ENCODE results near the gene CIITA.
"Not testable (repeated sequence)": the region's sequence is repeated elsewhere in the genome, so short reads cannot be mapped to it uniquely, and the experiment has no call there.

CIITA gene

GRCh38 chr16:10922328-10923145, 45.5 kb downstream of the CIITA start:
- DNase-seq: no peak

- no peak for DNase-seq
Observed at GRCh38 chr16:10923146-10923649, 46.2 kb downstream of the CIITA start.

- no peak for DNase-seq
Observed at GRCh38 chr16:10923650-10924214, 46.7 kb downstream of the CIITA start.

GRCh38 chr16:10925285-10925684, 48.3 kb downstream of the CIITA start:
- DNase-seq: not testable (repeated sequence)

- DNase-seq: no peak
Observed at GRCh38 chr16:10926094-10926493, 49.1 kb downstream of the CIITA start.

GRCh38 chr16:10926867-10927266, 49.9 kb downstream of the CIITA start:
- no peak for DNase-seq

- DNase-seq: no peak
Observed at GRCh38 chr16:10927497-10928112, 50.6 kb downstream of the CIITA start.

- DNase-seq: peak; percentile 88
Observed at GRCh38 chr16:10929097-10929496, 52.1 kb downstream of the CIITA start.

- peak; percentile 56 for DNase-seq
Observed at GRCh38 chr16:10929853-10930754, 53.1 kb downstream of the CIITA start.

- no peak for DNase-seq
Observed at GRCh38 chr16:10930755-10931093, 53.7 kb downstream of the CIITA start.

GRCh38 chr16:10931134-10931533, 54.1 kb downstream of the CIITA start:
- no peak for DNase-seq

GRCh38 chr16:10931977-10932632, 55.1 kb downstream of the CIITA start:
- DNase-seq: no peak

GRCh38 chr16:10932959-10933710, 56.1 kb downstream of the CIITA start:
- DNase-seq: no peak

GRCh38 chr16:10933865-10934264, 56.9 kb downstream of the CIITA start:
- no peak for DNase-seq

- no peak for DNase-seq
Observed at GRCh38 chr16:10934325-10935107, 57.5 kb downstream of the CIITA start.

- DNase-seq: no peak
Observed at GRCh38 chr16:10935226-10935915, 58.4 kb downstream of the CIITA start.

GRCh38 chr16:10936272-10936984, 59.4 kb downstream of the CIITA start:
- DNase-seq: no peak

GRCh38 chr16:10937068-10937859, 60.3 kb downstream of the CIITA start:
- DNase-seq: no peak

- no peak for DNase-seq
Observed at GRCh38 chr16:10938321-10938720, 61.3 kb downstream of the CIITA start.

All from DMS79 treated with DMSO at 0.1 percent for 48 hours (cell line).